MCF 10A (cell line): Measurements from ENCODE around the gene BCORL1. TPM values are rescaled to one million over a fixed set of nuclear protein-coding genes. Genes with fewer than 3 reads are reported as not detected.

Source experiments
- BruUV-seq: library from RNA; stranded (reverse); fragments of 400-500 nt; replicated peaks from 2 replicates; lab custom pipeline; 2021; lab: Mats Ljungman, UMichigan
- CTCF ChIA-PET: fragments of 300-600 bp; sonication (Branson Sonifier 250); formaldehyde crosslinking; extraction: SDS; loops from one replicate; lab custom pipeline; 2021; ENCODE audit warnings: antibody characterized with exemption, inconsistent platforms; lab: Yijun Ruan, JAX
- POLR2A ChIA-PET: fragments of 300-600, 350-650 bp; sonication (Branson Sonifier 250); formaldehyde crosslinking; extraction: SDS; loops from one replicate; lab custom pipeline; 2020; ENCODE audit warnings: antibody characterized with exemption, inconsistent platforms; lab: Yijun Ruan, JAX
- DNase-seq: peaks from one replicate; pipeline ENCODE4 v3.0.0-alpha.2; 2018; ENCODE audit not compliant: unreplicated experiment
- H3K27ac Mint-ChIP-seq: one replicate; pipeline ENCODE4 v1.8.0; 2022; ENCODE audit warnings: mild to moderate bottlenecking, low read depth, mixed read lengths; ENCODE audit not compliant: unreplicated experiment
- H3K27me3 Mint-ChIP-seq: one replicate; pipeline ENCODE4 v1.8.0; 2022; ENCODE audit warnings: mixed read lengths; ENCODE audit not compliant: insufficient read depth, unreplicated experiment
- H3K36me3 Mint-ChIP-seq: one replicate; pipeline ENCODE4 v1.8.0; 2022; ENCODE audit warnings: mild to moderate bottlenecking, moderate library complexity, mixed read lengths; ENCODE audit not compliant: insufficient read depth, unreplicated experiment
- H3K4me1 Mint-ChIP-seq: one replicate; pipeline ENCODE4 v1.8.0; 2022; ENCODE audit warnings: mixed read lengths; ENCODE audit not compliant: insufficient read depth, unreplicated experiment
- H3K4me3 Mint-ChIP-seq: one replicate; pipeline ENCODE4 v1.8.0; 2022; ENCODE audit warnings: mild to moderate bottlenecking, moderate library complexity, mixed read lengths; ENCODE audit not compliant: unreplicated experiment
- H3K9me3 Mint-ChIP-seq: one replicate; pipeline ENCODE4 v1.8.0; 2022; ENCODE audit warnings: mixed read lengths; ENCODE audit not compliant: unreplicated experiment
- CTCF ChIP-seq: fragments of 200-600 bp; IDR thresholded peaks from one replicate; pipeline ENCODE4 v1.8.0; 2022; ENCODE audit warnings: antibody characterized with exemption, mild to moderate bottlenecking; ENCODE audit not compliant: unreplicated experiment
- intact Hi-C: fragments of 100-400 bp; cut with micrococcal nuclease; formaldehyde crosslinking; loops from 2 replicates; pipeline ENCODE4 v1.14.1; 2022
- total RNA-seq: library from RNA; stranded (reverse); gene quantifications from 2 replicates; pipeline ENCODE4 v1.2.3, GENCODE V29; 2022

The BCORL1 gene
- total RNA-seq, 1 experiment from 2014 or later = 2.9 TPM

GRCh38 chrX:129954804-129955203 lies 27.6 kb upstream of the BCORL1 start:
- POLR2A ChIA-PET = no interaction called here
- H3K4me3 Mint-ChIP-seq = no peak overlapping the region
- BruUV-seq = no TSS peak
- H3K27ac Mint-ChIP-seq = no peak overlapping the region
- H3K4me1 Mint-ChIP-seq = no peaks in the 10 kb centered on the region
- peaks cover 6% of the 10 kb centered on the region for H3K9me3 Mint-ChIP-seq
- CTCF ChIA-PET = interaction anchor here (0.6 kb wide), 1 partner anchor 10 kb away, joined by 3 read pairs; no protein-coding TSS in a partner anchor
- TF ChIP-seq CTCF = no peak
- H3K36me3 Mint-ChIP-seq = no peaks in the 10 kb centered on the region
- peaks cover 33% of the 10 kb centered on the region for H3K27me3 Mint-ChIP-seq
- intact Hi-C loops = no loop called here
- no peak for DNase-seq

GRCh38 chrX:129955682-129956081 lies 26.8 kb upstream of the BCORL1 start:
- no peak for TF ChIP-seq CTCF
- BruUV-seq = no TSS peak
- Mint-ChIP-seq H3K9me3 (peaks cover 6% of the 10 kb centered on the region), H3K36me3 (no peaks in the 10 kb centered on the region), H3K27ac (no peak overlapping the region), H3K4me1 (no peaks in the 10 kb centered on the region), H3K4me3 (no peak overlapping the region), H3K27me3 (peaks cover 26% of the 10 kb centered on the region)
- CTCF ChIA-PET = no interaction called here
- POLR2A ChIA-PET = no interaction called here
- intact Hi-C loops = no loop called here
- no peak for DNase-seq

- Mint-ChIP-seq H3K27me3 (peaks cover 26% of the 10 kb centered on the region), H3K4me3 (no peak overlapping the region), H3K36me3 (no peaks in the 10 kb centered on the region), H3K9me3 (peaks cover 6% of the 10 kb centered on the region), H3K4me1 (no peaks in the 10 kb centered on the region), H3K27ac (no peak overlapping the region)
- ChIA-PET CTCF (no interaction called here), POLR2A (no interaction called here)
- TF ChIP-seq CTCF = no peak
- intact Hi-C loops = no loop called here
- no peak for DNase-seq
- no TSS peak for BruUV-seq
These were observed 26.3 kb upstream of the BCORL1 start for GRCh38 chrX:129956145-129956544.

GRCh38 chrX:129956765-129957164 lies 25.7 kb upstream of the BCORL1 start:
- Mint-ChIP-seq H3K36me3 (no peaks in the 10 kb centered on the region), H3K4me1 (no peaks in the 10 kb centered on the region), H3K4me3 (no peak overlapping the region), H3K9me3 (peaks cover 6% of the 10 kb centered on the region), H3K27ac (no peak overlapping the region), H3K27me3 (peaks cover 26% of the 10 kb centered on the region)
- DNase-seq = no peak
- CTCF ChIA-PET = no interaction called here
- BruUV-seq = no TSS peak
- intact Hi-C loops = no loop called here
- no peak for TF ChIP-seq CTCF
- POLR2A ChIA-PET = interaction anchor here (0.8 kb wide), 1 partner anchor 52 kb away, joined by 3 read pairs; no protein-coding TSS in a partner anchor
